Peyer's patch (tissue), 4 donors: ENCODE data around the gene MAML3. TPM values are rescaled to one million over a fixed set of nuclear protein-coding genes. Genes with fewer than 3 reads are reported as not detected.

Source experiments
- DNase-seq, 3 donors: peaks; one replicate each; pipeline ENCODE4 v3.0.0-alpha.2; 2017 to 2019
- H3K27ac ChIP-seq, 4 donors: fragments of 200-600 bp; sonication (generic); one replicate each; pipeline ENCODE4 v1.5.1; 2016 to 2019
- H3K27me3 ChIP-seq, 2 donors: fragments of 200-600 bp; sonication (generic); one replicate each; pipeline ENCODE4 v1.5.1; 2019
- H3K36me3 ChIP-seq, 3 donors: fragments of 200-600 bp; sonication (generic); one replicate each; pipeline ENCODE4 v1.5.1; 2016 to 2019
- H3K4me1 ChIP-seq, 4 donors: fragments of 200-600 bp; sonication (generic); one replicate each; pipeline ENCODE4 v1.5.1; 2016 to 2019
- H3K4me3 ChIP-seq, 4 donors: fragments of 200-600 bp; sonication (generic); 1 replicate in 3 of 4; 2 replicates in 1 of 4; pipeline ENCODE4 v1.5.1; 2016 to 2019; ENCODE audit warnings: mild to moderate bottlenecking in 1 of 4
- H3K9me3 ChIP-seq, 4 donors: fragments of 200-600 bp; sonication (generic); one replicate each; pipeline ENCODE4 v1.5.1; 2016 to 2019; ENCODE audit warnings: mild to moderate bottlenecking in 1 of 4
- CTCF ChIP-seq, 6 experiments: fragments of 450-650 bp in 4 of 6; fragments of 200-600 bp in 2 of 6; sonication (generic) in 1 of 6; IDR thresholded peaks; one replicate each; pipeline ENCODE4 v1.5.1; 2017 to 2019; ENCODE audit warnings: antibody characterized with exemption in 6 of 6, mild to moderate bottlenecking in 3 of 6, moderate library complexity in 1 of 6
- POLR2A ChIP-seq, 2 donors: fragments of 450-650 bp; IDR thresholded peaks; one replicate each; pipeline ENCODE4 v1.5.1; 2017; ENCODE audit warnings: antibody characterized with exemption in 2 of 2, mild to moderate bottlenecking in 2 of 2, moderate library complexity in 2 of 2
- total RNA-seq, 4 donors: library from RNA; depleted of rRNA; stranded (reverse); fragments of >200 nt; gene quantifications; one replicate each; pipeline ENCODE4 v1.1.0, GENCODE V29; 2016

The MAML3 gene
- total RNA-seq, 4 donors from 2014 or later, result 6.5 to 44.6 (median 22.1) TPM

GRCh38 chr4:140127422-140127821 is 26.6 kb downstream of the MAML3 start:
- DNase-seq, result no peak
- TF ChIP-seq POLR2A (IDR thresholded peaks at IDR 0.05) (no peak), CTCF (IDR thresholded peaks at IDR 0.05) (no peak)
- Histone ChIP-seq H3K4me3 (no peak overlapping the region), H3K4me1 (no peaks in the 10 kb centered on the region), H3K27me3 (no peaks in the 10 kb centered on the region), H3K36me3 (no peaks in the 10 kb centered on the region), H3K27ac (no peak overlapping the region), H3K9me3 (no peaks in the 10 kb centered on the region)

DNA sequence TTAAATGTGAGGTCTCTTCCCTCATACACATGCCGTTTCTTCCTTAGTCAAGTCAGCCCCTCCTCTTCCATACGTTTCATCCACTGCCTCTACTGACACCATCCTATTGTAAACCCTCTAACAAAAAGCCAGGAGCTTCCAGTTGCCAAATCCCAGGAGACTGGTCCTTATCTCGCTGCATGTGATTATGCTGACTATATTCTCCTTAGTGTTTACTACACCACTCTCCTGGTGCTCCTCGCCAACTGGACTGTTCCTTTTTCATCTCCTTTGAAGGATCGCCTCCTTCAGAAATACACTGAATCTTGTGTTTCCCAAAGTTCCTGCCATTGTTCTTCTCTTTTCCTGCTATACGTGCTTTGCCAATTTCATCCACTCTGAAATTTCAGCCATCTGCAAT is 27.7 kb downstream of the MAML3 start:
- no peaks in the 10 kb centered on the region for H3K36me3 ChIP-seq
- DNase-seq, result no peak
- H3K4me1 ChIP-seq, result no peaks in the 10 kb centered on the region
- no peaks in the 10 kb centered on the region for H3K27me3 ChIP-seq
- no peaks in the 10 kb centered on the region for H3K9me3 ChIP-seq
- H3K27ac ChIP-seq, result no peak overlapping the region
- no peak for TF ChIP-seq CTCF (IDR thresholded peaks at IDR 0.05)
- no peak for TF ChIP-seq POLR2A (IDR thresholded peaks at IDR 0.05)
- H3K4me3 ChIP-seq, result no peak overlapping the region

DNA sequence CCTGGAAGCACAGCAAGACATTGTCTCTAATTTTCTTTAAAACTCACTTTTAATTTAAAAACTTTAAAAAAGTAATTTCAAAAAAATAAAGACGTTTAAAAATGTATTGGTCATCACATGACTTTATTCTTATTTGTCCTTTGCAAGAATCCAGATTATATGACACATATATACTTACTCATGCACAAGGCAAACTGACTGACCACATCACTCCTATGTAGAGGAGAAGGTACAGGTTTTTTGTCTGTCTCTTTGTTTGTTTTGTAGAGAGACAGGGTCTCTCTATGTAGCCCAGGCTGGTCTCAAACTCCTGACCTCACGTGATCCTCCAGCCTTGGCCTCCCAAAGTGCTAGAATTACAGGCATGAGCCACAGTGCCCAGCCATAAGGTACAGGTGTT is 28.6 kb downstream of the MAML3 start:
- H3K36me3 ChIP-seq, result no peaks in the 10 kb centered on the region
- H3K4me3 ChIP-seq, result no peak overlapping the region
- no peaks in the 10 kb centered on the region for H3K9me3 ChIP-seq
- TF ChIP-seq POLR2A (IDR thresholded peaks at IDR 0.05) (no peak), CTCF (IDR thresholded peaks at IDR 0.05) (no peak)
- H3K4me1 ChIP-seq, result no peaks in the 10 kb centered on the region
- no peaks in the 10 kb centered on the region for H3K27me3 ChIP-seq
- H3K27ac ChIP-seq, result no peak overlapping the region
- no peak for DNase-seq

GRCh38 chr4:140123666-140124377 is 30.2 kb downstream of the MAML3 start:
- H3K4me1 ChIP-seq, result no peaks in the 10 kb centered on the region
- H3K27me3 ChIP-seq, result no peaks in the 10 kb centered on the region
- TF ChIP-seq CTCF (IDR thresholded peaks at IDR 0.05) (no peak), POLR2A (IDR thresholded peaks at IDR 0.05) (no peak)
- H3K9me3 ChIP-seq, result no peaks in the 10 kb centered on the region
- H3K4me3 ChIP-seq, result no peak overlapping the region
- DNase-seq, result no peak
- H3K36me3 ChIP-seq, result no peaks in the 10 kb centered on the region
- no peak overlapping the region for H3K27ac ChIP-seq

DNA sequence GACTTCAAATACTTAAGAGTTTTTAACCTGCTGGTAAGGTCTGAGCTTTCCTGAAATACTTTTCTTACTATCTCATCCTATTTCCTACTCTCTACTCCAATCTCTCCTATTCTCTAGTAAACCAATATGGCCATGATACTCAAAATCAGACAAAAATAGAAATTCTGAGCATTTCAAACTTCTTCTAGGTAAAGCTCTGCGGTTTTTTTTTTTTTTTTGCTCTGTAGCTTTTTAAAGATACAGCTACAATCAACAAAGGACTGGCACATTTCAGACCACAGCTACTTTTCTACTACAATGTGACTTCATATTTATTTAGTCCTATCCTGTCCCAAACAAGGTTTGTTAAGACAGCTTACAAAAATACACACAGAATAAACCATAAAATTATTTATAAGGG is 31.1 kb downstream of the MAML3 start:
- H3K4me3 ChIP-seq, result no peak overlapping the region
- TF ChIP-seq CTCF (IDR thresholded peaks at IDR 0.05), result no peak
- TF ChIP-seq POLR2A (IDR thresholded peaks at IDR 0.05), result no peak
- no peaks in the 10 kb centered on the region for H3K27me3 ChIP-seq
- H3K36me3 ChIP-seq, result no peaks in the 10 kb centered on the region
- H3K9me3 ChIP-seq, result no peaks in the 10 kb centered on the region
- no peak overlapping the region for H3K27ac ChIP-seq
- no peak for DNase-seq
- no peaks in the 10 kb centered on the region for H3K4me1 ChIP-seq

DNA sequence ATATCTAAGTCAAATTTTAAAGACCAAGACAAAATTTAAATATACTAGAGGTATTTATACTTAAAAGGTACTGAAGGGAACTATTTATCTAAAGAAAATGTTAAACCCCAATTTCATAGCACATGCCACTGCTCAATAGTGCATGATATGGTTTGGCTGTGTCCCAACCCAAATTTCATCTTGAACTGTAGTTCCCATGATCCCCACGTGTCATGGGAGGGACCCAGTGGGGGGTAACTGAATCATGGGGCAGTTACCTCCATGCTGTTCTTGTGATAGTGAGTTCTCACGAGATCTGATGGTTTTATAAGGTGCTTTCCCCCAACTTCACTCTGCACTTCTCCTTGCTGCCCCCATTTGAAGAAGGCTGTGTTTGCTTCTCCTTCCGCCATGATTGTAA is 32.3 kb downstream of the MAML3 start:
- no peaks in the 10 kb centered on the region for H3K27me3 ChIP-seq
- no peaks in the 10 kb centered on the region for H3K9me3 ChIP-seq
- H3K4me1 ChIP-seq, result no peaks in the 10 kb centered on the region
- no peak for DNase-seq
- H3K36me3 ChIP-seq, result no peaks in the 10 kb centered on the region
- no peak overlapping the region for H3K27ac ChIP-seq
- no peak for TF ChIP-seq POLR2A (IDR thresholded peaks at IDR 0.05)
- TF ChIP-seq CTCF (IDR thresholded peaks at IDR 0.05), result no peak
- H3K4me3 ChIP-seq, result no peak overlapping the region
